ENCODE data around the gene CACNA1H.

CACNA1H gene

DNA sequence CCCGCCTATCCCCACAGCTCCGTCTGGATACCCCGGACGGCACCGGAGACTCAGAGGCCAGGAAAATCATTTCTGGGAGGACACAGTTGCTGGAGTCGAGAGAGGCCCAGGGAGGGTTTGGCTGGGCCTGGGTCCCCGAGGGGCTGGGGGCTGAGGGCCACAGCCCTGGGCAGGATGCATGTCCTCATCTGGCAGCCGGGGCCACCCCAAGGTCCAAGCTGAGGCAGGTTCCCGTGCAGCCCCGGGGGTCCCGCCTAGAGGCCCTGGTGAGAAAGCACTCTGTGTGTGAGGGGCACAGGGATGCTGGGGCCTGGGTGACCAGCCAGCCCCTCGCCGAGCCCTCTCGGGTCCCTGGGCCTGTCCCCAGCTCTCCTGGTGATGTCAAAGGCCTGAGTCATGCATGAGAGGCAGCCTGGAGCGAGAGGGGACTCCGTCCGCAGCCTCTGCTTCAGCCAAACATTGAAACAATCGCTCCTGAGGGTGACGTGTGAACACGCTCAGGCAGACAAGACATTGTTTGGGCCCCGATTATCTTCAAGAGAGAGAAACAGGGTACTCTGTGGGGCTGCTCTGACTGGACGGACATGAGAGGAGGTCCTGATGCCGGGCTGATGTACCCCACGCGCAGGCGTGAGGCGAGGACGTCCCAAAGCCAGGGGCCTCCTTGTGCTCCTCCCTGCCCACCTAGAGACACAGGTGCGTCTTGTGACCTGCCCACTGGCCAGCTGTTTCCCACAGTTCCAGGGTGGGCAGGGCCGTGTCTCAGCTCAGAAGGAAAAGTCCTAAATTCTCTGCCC, 31.1 kb upstream of the CACNA1H start:
- in situ Hi-C loops (cut with MboI; ENCODE audit: low sequenced_read_pairs): no loop called here

DNA sequence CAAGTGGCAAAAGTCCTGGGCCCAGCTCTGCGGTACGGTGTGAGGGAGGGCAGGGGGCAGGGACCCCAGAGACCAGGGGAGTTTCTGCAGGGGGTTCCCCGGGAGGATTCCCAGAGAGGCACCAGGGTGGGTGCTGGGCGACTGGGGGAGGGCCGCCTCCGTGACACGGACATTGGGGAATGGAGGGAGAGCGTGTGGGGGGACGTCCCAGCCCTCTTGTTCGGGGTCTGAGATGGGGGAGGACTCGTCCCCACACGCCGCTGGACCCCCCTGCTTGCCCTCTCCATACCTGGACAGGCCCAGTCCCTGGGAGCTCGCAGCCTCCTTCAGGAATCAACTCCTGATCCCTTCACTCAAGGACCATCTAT, 30.5 kb upstream of the CACNA1H start:
- in situ Hi-C loops (cut with MboI; ENCODE audit: low sequenced_read_pairs): no loop called here

DNA sequence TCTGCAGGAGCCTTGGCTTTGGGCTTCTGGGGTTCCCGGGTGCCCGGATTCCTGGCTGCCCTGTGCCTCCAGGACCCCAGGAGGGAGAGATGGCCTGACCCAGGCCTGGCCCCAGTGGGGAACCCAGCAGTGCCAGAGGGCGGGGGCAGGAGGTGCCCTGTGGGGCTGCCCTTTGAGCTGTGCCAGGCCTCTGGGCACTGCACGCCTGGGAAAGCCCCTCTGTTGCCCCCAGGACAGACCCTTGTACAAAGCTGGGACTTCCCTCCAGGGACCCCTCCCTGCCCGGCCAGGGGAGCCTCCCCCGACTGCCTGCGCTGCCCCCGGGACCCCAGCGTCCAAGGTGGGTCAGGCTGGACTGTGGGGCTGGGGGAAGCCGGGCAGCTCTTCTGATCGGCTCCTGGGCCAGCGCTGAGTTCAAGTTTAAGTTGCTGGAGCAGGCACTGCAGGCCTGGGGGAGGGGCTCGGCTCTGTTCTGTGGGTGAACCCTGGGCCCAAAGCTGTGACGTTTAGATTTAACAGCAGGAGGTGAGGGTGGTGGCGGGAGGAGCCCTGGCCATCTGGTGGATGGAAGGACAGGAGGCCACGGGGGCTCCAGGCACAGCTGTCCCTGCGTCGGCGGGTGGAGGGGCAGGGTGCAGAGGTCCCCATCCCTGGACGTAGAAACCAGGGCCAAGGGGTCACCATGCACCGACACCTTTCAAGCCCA, 29.2 kb upstream of the CACNA1H start:
- in situ Hi-C loops (cut with MboI; ENCODE audit: low sequenced_read_pairs): no loop called here

DNA sequence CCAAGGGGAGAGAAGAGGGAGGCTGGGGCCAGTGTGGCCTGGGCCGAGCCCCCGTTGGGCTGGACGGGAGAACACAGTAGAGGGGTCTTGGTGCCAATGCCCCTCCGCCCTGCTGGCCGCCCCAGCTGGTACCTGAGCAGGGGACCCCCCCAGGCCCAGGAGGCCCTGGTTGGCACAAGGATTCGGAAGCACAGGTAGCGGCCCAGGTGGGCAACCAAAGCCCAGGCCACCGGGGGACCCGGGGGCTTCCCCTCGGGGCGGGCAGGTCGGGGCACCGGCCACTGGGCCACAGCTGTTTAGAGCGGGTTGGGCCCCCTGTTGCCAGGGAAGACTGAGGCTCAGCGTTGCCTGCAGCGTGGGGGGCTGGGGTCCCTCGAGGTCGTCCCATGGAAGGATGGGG, 28.6 kb upstream of the CACNA1H start:
- in situ Hi-C loops (cut with MboI; ENCODE audit: low sequenced_read_pairs): no loop called here

DNA sequence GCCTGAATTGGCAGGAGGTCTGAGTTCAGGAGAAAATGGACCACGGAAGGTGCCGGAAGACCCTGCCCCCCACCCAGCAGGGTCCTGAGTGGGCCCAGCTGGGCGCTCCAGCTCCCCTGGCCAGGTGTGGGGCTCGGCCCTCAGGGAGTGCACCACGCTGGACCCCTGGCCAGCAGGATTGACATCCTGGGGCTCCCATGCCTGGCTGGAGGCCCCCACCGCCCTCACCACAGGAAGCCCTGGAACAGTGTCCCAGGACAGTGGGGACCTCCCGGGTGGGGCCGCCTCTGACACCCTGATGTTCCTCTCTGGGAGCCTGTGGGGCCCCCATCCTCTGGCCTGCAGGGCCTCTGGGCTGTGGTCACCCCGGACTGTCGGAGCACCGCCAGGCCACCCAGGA, 28.1 kb upstream of the CACNA1H start:
- in situ Hi-C loops (cut with MboI; ENCODE audit: low sequenced_read_pairs): no loop called here

DNA sequence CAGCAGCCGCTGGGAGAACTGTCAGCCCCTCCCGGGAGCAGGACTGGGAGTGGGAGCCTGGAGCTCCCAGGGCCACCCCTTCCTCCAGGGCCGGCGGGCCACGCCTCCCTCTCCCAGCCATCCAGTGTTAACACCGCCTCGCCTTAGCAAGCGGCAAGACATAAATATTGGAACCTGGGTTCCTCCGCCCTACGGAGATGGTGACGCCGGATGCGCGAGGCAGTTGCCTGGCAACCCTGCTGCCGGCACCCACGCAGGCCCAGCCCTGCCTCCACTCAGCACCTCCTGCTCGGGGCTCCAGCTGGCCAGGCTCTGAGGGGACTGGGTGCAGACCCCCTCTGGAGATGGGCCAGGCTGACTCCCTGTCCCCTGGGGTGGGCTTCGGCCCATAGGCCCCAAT, 27.4 kb upstream of the CACNA1H start:
- in situ Hi-C loops (cut with MboI; ENCODE audit: low sequenced_read_pairs): no loop called here

DNA sequence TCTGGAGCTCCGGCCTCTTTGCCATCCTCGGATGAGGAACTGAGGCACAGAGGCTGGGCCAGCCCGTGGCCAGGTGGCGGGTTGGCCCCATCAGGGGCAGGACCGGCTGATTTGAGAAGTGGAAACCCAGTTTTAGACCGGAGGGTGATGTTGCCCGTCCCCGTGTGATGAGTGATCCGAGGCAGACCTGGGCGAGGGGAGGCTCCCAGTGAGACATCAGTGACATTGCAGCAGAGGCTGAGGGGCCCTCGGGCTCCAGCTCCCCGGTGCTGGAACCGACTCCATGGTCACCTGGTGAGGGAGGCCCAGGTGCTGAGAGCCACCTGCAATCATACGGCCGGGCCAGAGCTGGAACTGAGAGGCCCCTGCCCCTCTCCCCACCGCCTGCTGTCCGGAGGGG, 26.9 kb upstream of the CACNA1H start:
- in situ Hi-C loops (cut with MboI; ENCODE audit: low sequenced_read_pairs): no loop called here

DNA sequence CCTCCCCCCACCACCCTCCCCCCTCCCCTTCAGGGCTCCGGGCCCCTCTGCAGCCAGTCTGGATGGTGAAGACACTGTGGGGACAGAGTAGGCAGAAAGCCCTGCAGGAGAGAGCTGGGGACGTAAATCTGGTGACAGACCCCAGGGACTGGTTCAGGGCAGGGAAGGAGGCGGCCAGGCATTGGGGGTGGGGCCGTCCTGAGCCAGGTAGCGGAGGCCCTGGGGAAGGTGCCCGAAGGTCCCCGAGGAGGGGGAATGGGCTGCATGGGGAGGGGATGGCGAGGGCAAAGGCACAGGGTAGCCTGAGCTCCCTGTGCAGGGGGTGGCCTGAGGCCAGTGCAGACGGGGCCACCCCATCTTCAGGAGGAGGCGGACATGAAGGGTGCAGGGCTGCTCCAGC, 26.3 kb upstream of the CACNA1H start:
- in situ Hi-C loops (cut with MboI; ENCODE audit: low sequenced_read_pairs): no loop called here

DNA sequence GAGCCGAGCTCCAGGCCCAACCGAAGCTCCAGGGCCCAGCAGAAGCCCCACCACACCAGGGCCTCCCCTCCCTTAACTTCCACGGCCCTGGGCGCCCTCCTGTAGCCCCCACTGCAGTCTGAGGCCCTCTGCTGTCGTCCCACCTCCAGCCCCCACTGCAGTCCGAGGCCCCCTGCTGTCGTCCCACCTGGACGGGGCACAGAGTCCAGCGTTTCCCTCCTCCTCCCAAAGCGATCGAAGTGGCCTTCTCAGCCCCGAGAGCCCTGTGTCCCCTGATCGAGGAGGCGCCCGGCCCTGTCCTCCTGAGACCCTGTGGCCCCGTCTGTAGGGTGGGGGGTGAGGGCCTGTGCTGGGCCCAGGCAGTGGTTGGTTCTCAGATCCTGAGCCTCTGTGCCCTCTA, 25.8 kb upstream of the CACNA1H start:
- in situ Hi-C loops (cut with MboI; ENCODE audit: low sequenced_read_pairs): no loop called here

DNA sequence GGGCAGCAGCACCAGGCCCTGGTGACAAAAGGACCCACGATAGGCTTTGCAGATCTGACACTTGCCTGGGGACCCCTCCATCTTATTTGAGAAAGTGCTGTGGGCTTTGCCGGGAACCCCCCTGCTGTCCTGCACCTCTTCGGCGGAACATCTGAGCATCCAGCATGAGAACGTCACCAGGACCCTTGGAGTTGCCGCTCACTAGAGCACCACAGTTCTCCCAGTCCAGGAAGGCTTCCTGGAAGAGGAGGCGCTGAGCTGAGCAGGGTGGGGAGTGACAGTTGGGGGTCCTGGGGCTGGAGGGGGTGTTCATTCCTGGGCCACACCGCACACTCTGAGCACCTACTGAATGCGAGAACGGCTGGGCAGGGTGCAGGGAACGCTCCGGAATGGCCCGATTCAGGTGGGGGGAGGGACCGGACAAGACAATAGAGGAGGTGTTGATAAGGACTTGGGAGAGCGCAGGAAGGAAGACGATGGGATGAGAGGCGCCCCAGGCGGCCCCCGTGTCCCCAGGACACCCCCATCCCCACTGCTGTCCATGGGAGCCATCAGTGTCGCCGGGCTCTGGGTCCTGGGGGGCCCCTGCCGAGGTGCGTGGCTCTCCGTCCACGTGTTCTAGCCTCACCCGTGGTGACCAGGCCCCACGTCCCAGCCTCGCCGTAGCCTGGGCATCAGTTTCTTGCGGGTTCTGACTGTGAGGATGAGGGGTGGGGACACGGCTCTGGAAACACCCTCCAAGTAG, 24.8 kb upstream of the CACNA1H start:
- in situ Hi-C loops (cut with MboI; ENCODE audit: low sequenced_read_pairs): no loop called here

DNA sequence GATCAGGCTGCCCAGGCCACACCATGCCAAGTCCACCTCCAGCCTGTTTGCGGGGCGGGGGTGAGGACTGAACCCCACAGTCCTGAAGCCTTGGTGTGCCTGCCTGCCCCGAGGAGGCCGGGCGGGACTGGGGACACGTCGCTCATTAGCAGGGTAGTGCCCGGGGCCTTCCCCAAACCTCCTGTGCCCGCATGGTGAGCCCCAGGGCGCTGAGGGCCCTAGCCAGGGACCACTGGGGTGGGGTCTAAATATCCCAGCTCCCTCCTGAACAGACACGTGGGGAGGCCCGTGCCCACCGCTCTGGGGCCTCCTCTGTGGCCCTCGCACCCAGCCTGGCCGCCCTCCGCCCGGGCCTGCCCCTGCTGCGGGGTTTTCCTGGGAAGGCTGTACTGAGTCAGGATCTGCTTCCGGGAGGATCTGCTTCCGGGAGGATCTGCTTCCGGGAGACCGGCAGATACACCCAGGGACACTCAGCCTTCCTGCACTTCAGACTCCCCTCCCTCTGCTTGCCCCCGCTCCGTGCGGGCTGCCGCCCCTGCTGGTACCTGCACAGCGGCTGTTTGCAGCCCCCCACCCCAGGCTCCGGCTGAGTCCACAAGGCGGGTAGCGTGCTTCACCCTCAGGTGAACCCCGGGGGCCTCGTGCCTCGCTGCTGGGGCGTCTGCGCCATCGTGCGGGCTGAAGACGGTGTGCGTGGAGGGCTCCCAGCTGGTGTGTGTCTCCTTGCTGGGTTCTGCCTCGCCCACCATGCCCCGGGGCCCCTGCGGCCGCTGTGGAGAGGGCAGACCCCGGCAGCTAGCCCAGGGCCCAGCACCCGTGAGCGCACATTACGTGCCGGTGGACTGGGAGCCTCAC, 23.6 kb upstream of the CACNA1H start:
- in situ Hi-C loops (cut with MboI; ENCODE audit: low sequenced_read_pairs): no loop called here

DNA sequence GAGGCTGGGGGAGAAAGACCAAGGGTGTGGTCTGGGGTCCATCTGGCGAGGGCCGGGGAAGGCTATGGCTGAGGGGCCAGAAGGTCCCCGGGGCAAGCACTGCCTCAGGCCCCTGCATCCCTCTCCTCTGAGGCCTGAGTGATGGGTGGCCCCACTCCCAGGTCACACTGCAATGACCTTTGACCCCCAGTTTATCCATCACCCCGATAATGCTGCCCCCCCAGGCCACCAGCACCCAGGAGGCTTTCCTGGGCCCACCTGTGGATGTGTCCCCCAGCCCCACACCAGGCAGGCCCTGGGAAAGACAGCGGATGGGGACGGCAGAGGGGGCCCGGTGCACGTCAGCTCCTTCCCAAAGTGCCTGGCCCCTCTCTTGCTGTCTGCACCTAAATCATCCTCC, 22.5 kb upstream of the CACNA1H start:
- in situ Hi-C loops (cut with MboI; ENCODE audit: low sequenced_read_pairs): no loop called here

DNA sequence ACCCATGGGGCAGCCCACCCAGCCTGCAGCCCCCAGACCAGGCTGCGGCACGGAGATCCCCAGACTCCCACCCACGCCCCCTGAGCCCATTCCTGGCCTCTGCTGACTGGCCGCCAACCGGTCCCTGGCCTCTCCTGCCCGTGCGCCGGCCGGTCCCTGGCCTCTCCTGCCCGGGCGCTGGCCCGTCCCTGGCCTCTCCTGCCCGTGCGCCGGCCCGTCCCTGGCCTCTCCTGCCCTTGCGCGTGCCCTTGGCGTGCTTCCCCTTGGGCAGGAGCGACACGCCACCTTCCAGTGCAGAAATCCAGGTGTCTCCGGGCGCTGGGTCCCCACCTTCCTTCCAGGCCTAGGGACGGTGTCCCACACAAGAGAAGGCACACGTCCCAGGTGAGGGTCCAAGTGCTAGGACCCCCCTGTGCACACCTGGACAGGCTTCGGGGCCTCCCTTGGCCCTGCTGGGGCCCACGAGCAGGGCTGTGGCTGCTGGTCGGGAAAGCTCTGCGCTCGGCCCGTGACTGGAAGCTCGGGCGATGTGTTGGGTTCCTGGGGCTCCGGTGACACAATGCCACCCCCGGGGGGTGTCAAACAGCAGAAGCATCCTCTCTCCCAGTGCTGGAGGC, 21.4 kb upstream of the CACNA1H start:
- in situ Hi-C loops (cut with MboI; ENCODE audit: low sequenced_read_pairs): no loop called here

DNA sequence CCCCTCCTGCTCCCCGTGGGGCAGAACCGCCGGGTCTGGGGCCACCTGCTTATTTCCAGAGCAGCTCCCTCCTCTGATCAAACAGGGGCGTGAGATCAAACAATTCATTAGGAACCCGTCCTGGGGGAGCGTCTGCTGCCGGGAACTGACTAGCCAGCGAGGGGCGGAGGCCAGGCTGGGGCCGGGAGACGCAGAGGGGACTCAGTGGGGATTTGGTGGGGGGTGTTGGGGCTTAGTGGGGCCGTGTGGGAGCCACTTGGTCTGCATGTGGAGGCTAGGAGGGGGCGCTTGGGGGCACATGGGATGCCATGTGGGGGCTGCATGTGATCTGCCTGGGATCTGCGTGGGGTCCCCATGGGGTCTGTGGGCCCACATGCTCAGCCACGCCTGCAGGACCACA, 20.5 kb upstream of the CACNA1H start:
- in situ Hi-C loops (cut with MboI; ENCODE audit: low sequenced_read_pairs): no loop called here

DNA sequence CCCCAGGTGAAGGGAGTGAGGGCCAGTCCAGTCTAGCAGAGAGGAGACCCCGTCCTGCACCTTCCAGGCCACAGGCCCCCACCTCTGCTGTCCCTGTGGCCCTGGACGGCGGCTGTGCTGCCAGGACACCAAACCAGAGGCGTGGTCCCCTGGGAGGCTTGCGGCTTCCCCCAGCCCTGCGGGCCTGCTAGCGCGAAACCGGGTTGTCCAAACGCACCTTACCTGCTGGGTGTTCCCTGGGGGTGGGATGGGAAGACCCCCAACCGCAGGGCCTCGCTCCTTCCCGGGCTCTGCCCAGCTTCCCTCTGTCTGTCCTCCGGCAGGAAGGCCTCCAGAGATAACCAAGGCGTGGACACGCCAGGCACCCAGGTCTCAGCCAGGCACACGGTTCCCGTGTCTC, 19.6 kb upstream of the CACNA1H start:
- in situ Hi-C loops (cut with MboI; ENCODE audit: low sequenced_read_pairs): no loop called here

DNA sequence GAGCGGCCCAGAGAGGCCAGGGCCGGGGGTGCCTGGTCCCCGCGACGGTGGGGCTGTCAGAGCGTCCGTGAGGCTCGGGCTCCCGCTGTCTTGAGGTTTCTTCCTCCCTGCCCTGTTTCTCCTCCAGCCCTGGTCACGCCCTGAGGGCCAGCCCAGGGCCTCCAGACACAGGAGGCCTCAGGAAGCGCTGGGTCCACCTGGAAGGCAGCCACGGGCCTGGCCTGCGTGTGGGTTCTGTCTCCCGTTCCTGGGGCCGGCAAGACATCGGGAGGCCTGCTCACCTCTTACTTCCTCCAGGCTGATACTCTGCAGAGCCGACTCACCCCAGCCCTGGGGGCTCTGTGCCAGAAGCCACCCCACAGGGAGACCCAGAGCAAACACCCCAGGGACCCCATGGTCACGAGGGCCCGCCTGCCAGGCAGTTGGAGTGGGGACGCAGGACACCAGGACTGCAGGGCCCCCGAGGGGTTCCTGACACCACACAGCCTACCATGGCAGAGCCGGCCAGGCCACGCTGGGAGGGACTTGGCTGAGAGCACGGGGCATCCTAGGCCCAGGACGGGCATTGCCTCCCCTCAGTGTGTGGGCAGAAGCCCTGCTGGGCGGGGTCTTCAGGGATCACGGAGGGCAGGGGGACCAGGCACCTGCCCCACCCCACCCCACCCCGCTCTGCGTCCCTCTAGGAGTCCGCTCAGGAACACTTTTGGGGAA, 18.9 kb upstream of the CACNA1H start:
- in situ Hi-C loops (cut with MboI; ENCODE audit: low sequenced_read_pairs): no loop called here

DNA sequence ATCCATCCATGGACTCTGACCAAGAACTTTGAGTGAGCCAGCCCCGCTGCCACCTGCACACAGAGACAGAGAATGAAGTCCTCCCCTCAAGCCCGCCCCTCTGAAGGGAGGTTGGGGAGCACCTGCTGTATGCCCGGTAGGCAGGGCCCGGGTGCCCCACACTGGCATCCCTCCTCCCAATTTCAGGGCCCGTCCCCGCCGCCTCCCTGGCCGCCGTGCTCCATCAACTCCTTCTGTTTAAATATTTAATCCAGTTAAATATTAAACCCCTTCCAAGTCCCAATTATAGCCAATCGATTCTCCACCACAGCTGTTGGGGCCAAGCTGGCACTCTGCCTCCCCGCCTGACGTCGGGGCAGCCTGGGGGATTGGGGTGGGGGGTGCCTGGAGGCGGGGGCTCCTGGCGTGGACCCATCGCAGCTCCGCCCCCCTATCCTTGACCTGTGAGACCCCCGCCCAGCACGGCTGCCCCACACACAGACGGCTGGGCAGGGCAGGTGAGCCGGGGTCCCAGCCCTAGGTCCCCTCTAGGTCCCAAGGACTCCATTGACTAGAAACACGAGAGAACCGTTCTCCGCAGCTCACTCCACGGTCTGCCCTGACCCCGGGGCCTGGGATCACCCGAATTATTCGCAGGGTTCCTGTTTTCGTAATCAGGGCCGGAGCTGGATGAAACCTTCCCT, 18.0 kb upstream of the CACNA1H start:
- in situ Hi-C loops (cut with MboI; ENCODE audit: low sequenced_read_pairs): no loop called here

DNA sequence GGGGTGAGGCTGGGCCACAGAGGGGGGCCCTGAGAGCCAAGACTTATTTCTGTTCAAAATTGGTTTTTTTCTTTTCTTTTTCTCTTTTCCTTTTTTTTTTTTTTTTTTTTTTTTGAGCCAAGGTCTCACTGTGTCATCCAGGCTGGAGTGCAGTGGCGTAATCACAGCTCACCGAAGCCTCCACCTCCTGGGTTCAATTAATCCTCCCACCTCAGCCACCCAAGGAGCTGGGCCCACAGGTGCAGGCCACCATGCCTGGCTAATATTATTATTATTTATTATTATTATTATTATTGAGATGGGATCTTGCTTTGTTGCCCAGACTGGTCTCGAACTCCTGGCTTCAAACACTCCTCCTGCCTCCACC, 17.5 kb upstream of the CACNA1H start:
- in situ Hi-C loops (cut with MboI; ENCODE audit: low sequenced_read_pairs): no loop called here

DNA sequence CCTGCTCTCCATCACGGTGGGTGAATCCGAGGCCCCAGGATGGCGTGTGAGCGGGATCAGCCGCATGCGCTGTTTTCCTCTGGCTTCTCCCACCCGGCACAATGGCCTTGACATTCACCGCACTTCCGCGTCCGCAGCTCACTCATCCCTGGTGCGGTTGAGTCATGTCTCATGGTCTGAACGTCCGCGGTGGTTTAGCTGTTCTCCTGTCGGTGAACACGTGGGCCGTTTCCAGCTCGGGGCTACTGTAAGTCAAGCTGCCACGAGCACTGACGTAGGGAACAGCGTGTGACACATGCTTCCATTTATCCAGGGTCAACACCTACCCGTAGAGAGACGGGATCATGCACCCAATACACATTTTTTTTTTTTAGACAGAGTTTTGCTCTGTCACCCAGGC, 15.3 kb upstream of the CACNA1H start:
- in situ Hi-C loops (cut with MboI; ENCODE audit: low sequenced_read_pairs): no loop called here

Data from HL-60/S4 (cell line).